GM19372 (cell line): Measurements from ENCODE around the gene CLSTN2.

Source experiments
- ATAC-seq: cut with Tn5 transposase; IDR thresholded peaks from one replicate; pipeline ENCODE4 v1.9.1; 2021; ENCODE audit warnings: mild to moderate bottlenecking, low read depth, moderate library complexity; ENCODE audit not compliant: unreplicated experiment

Gene CLSTN2

DNA sequence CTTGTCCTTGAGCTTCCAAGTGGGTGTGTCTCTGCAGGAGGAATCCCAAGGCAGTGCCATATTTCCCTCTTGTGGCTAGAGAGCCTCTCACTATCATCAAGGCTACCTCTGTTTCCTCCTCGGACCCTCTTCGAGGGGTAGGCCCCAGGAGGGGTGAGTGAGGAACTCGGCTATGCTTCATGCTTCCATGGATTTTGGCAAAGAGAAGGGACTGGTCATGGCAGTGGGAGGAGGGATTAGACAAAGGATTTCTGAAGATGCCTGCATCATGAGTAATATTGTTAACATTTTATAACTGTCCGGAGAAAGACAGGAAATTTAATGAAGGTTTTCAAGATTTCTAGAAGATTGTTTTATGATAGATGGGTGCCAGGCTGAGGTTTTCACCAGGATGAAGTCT lies 241.5 kb downstream of the CLSTN2 start:
- no peak for ATAC-seq

DNA sequence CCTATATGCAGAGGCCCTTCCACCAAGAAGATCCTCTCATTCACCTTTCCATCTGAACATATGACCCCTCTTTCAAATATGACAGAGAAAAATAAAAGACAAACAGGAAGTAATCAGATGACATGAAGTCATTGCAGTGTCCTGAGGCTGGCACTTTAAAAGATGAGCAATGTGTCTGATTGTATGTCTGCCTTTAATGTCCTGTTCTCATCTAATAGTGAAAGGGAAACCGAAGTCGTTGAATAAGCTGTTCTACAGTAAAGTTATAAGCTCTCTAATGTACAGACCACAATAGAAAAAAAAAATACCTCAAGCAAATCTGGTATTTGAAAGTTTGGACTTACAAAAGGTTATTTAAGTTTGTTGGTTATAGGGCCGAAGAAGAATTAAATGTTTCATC lies 243.0 kb downstream of the CLSTN2 start:
- no peak for ATAC-seq

DNA sequence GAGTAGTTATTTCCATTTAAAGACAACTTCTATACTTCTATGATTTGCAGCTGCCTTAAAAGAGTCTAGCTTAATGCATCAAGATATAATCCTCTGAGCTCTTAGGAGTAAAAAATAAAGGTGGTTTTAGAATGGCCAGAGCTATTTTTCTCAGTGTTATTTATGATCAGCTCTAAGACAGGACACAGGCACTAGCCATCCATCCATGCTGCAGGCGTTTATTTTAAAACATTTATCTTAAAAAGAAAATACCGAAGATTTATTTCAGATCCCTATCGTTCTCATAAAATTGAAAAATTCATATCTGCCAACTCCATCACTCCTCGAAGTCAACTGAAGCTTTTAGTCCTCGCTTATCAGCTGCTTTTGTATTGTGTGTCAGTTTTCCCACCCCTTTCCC lies 243.5 kb downstream of the CLSTN2 start:
- ATAC-seq = no peak

DNA sequence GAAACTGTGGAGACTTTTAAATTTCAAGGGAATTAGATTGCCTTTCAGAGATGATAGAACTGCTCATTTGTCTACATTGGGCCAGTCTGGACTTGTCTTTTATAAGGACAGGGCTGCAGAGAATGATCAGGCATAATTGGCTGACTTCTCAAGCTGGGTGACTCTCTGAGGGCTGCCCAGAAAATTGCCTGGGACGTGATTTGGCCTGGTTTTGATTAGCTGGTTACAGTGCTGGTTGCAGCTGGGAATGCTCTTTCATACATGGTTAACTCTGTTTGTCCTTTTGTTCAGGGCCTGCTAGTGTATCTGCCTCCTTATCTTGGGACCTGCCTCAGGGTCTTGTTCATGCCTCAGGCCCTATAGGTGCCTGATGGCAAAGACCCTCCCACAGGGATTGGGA lies 245.6 kb downstream of the CLSTN2 start:
- no peak for ATAC-seq

DNA sequence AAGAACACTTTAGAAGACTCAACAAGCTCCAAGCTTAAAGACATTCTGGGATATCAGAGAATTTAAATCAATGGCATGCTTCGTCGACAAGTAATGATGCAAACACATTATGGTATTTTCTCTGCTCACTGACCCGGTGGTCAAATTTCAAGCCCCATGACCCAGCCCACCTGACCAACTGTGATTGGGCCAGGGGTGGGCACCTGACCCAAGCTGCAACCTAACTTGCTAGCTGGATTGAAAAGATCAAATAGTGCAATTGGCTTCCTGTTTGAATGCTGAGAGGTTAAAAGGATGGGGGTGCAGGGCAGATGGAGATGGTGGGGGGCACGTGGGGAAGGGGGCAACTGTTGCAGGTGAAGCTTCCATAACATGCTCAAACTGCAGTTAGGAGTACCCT lies 250.4 kb downstream of the CLSTN2 start:
- no peak for ATAC-seq

GRCh38 chr3:140186421-140186920 lies 251.5 kb downstream of the CLSTN2 start:
- ATAC-seq = no peak

GRCh38 chr3:140187028-140187427 lies 252.0 kb downstream of the CLSTN2 start:
- ATAC-seq = no peak

- ATAC-seq = no peak
Measured at GRCh38 chr3:140187656-140188221, 252.8 kb downstream of the CLSTN2 start.

- ATAC-seq = no peak
Measured at GRCh38 chr3:140188285-140188684, 253.3 kb downstream of the CLSTN2 start.

GRCh38 chr3:140189267-140189666 lies 254.3 kb downstream of the CLSTN2 start:
- no peak for ATAC-seq

- no peak for ATAC-seq
Measured at GRCh38 chr3:140189976-140190375, 255.0 kb downstream of the CLSTN2 start.

DNA sequence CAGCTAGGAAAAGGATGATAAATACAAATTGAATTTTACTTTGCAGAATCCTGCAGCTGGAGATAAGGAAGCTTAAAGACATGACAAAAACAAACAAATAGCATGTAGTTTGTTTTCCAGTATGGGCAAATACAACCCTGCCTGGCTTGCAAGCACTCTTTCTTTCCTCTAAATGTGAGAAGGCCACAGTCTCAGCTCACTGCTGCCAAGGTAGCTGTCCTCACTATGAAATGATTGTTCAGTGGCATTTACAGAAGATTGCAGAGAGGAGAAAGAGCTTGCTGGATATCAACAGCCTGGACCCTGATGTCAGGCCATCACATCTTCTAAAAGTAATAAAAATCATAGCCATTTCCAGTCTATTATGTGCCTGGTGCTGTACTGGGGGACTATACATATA lies 262.0 kb downstream of the CLSTN2 start:
- no peak for ATAC-seq

DNA sequence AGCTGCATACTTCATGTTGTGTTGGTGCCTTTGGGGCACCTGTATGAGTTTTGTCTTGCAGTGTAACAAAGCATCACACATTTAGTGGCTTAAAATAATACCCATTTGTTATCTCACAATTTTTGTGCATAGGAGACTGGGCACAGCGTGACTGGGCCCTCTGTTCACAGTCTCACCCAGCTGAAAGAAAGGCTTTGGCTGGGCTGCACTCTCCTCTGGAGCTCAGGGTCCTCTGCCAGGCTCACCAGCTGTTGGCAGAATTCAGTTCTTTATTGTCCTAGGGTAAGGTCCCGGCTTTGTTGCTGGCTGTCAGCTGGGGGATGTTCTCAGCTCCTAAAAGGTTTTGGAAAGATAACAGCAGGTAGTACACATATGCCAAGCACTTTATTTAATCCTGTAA lies 263.3 kb downstream of the CLSTN2 start:
- no peak for ATAC-seq

DNA sequence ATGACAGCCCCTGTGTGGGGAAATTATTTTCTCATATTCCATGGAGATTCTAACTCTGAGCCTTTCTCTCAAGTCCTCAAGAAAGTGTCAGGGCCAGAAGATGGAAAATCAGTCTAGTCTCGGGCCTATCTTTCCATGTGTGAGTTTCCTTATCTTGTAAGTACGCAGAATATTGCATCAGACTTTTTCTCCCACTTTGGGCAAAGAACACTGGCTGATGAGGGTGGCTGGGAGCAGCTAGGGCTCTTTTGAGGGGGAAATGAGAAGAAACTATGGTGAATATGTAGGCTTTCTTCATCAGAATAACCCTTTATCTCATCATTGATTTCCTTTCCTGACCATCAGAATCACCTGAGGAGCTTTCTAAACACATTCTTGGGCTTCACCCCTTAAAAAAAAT lies 264.0 kb downstream of the CLSTN2 start:
- no peak for ATAC-seq

DNA sequence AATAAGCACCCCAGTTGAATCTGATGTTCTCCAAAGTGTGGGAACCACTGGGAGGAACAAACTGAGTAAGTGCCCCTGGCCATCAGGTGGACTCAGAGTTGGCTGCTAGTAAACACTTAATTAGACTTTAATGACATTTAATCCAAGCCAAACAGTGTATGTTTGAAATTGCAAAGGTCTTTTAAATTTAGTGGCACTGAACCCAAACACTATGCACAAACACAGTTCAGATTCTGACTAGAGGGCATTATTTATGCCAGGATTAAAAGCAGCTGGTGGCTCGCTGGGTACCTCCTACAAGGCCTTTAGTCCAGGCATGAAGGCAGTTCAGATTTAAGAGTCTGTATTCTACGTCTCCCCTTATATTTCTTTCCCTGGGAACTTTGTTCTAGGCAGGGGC lies 264.8 kb downstream of the CLSTN2 start:
- no peak for ATAC-seq

GRCh38 chr3:140203510-140203909 lies 268.5 kb downstream of the CLSTN2 start:
- ATAC-seq = no peak

GRCh38 chr3:140204271-140204984 lies 269.4 kb downstream of the CLSTN2 start:
- no peak for ATAC-seq

DNA sequence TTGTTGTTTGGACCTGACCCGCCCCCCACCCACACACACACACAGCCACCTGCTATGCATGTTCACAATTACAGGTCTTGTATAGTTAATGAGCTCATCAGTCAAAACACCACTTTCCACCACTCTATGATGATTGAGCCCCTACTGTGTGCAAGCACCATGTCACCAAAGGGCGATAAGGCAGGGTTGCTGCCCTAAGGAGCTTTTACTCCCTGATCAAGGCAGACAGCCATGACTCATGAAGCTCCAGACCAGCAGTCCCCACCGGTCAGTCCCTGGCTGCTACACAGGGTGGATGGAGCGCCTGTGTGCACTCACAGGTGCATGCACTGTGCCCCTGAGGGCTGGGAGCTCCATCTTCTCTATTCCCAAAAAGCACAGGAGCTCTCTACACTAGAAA lies 270.6 kb downstream of the CLSTN2 start:
- no peak for ATAC-seq

DNA sequence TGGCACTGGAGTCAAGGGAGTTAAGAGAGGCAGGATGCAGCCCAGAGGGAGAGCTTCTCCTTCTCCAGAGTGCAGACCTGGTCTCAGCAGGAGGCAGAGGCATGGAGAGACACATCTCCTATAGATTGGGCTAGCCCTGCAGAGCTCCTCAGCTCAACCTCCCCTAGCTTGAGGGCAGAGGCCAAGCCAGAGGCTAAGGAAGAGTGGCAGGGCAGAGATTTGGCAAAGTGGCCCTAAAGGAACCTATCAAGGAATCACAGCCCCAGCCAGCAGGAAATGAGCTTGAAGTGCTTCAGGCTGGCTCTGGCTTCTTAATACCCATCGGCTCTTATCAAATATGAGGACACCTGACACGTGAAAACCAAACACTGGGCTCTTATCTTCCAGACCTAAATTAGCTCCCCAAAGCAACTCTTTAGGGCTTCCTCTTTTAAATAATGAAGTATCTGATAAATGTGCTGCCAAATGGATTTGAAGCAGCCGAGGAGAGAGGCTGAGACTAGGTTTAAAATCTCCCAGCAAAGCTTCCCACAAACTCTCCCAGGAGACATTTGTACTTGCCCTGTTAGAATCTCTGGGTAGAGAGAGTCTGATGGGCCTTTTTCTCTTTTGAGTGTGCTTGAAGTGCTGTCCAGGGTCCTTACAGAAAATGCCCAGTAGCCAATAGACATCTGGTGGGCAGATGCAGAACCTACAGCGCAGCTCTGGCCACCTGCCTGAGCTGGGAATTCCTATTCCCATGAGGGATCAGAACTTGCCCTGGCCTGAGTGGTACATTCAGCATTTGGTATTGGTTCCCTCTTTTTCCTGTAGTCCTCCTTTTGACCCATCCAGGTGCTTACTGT lies 271.4 kb downstream of the CLSTN2 start:
- no peak for ATAC-seq

DNA sequence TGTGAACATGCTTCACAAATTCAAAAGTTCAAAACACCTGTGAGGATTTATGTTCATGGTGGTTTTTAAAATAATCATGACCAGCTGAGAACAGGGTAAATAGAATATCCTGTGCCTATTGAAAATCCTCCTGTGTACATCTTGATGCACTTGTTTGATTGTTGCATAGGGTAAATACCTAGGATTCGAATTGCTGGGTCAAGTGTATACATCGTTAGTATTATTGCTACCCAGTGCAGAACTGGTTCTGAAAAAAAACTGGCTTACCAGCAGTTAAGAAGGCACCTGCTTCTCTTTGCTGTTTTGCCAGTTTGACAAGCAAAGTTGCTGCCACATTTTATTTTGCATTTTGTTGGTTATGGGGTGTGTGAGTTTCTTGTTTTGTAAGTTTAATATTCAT lies 272.6 kb downstream of the CLSTN2 start:
- no peak for ATAC-seq

DNA sequence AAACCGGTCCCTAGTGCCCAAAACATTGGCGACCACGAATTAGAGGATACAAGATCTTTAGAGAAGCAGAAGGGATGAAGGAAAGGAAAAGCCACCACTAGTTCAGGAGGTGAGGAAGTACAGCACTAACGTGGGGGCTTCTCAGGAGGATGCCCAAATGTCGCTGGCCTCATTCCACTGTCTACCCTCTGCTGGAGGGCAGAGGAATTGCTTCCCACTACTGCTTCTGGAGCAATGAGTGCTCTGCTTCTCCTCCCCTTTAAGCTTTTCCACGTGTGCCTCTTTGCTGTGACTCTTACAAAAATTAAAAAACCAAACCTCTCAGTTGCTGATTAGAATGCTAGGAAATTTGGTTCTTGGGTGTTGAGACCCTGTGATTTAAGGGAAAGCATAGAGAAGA lies 281.3 kb downstream of the CLSTN2 start:
- peak; percentile 70 for ATAC-seq
